ENCODE measurements around the gene DNAH7. TPM values are rescaled to one million over a fixed set of nuclear protein-coding genes. Genes with fewer than 3 reads are reported as not detected.

The DNAH7 gene
- total and polyA plus RNA-seq, 2 of the 13 experiments (the other 11 are each of a cell fraction or from before 2014, with no cell fraction given) = 0.09 TPM; not detected in 1

GRCh38 chr2:195732574-195732973 lies 336.1 kb downstream of the DNAH7 start:
- no peaks in the 10 kb centered on the region for H3K4me1 ChIP-seq (ENCODE audit: insufficient read depth, low read length)
- no TSS peak for BruUV-seq (replicated peaks)
- H3K36me3 ChIP-seq (replicated peaks in 1 of 2; ENCODE audit: control insufficient read depth in 1 of 2, insufficient read depth in 2 of 2, low read length in 2 of 2) = peaks cover 2 to 8% of the 10 kb centered on the region in 2 experiments; a peak in 3 of 5 replicates
- H3K9me3 ChIP-seq (ENCODE audit: low read length) = no peaks in the 10 kb centered on the region
- DNase-seq (ENCODE audit: low spot score) (no peak), FAIRE-seq (no peak), ATAC-seq (no peak)
- in situ Hi-C loops (cut with HindIII; ENCODE audit: extremely low pct_ligation_motif_present, low pct_unique_long_range_greater_than_20kb) = no loop called here
- TF ChIP-seq MLXIP (CRISPR knock-in tag; IDR thresholded peaks at IDR 0.05; ENCODE audit: borderline replicate concordance) = no peak
- TF ChIP-seq ZNF639 (CRISPR knock-in tag; conservative IDR thresholded peaks at IDR 0.05) = no peak
- no peak for TF ChIP-seq E2F5 (CRISPR knock-in tag; conservative IDR thresholded peaks at IDR 0.05)
- no peak for TF ChIP-seq CEBPG (CRISPR knock-in tag; IDR thresholded peaks at IDR 0.05)
- no peak for TF ChIP-seq ZSCAN9 (CRISPR knock-in tag; IDR thresholded peaks at IDR 0.05; ENCODE audit: borderline replicate concordance)
- TF ChIP-seq KIAA2018 (CRISPR knock-in tag; IDR thresholded peaks at IDR 0.05; ENCODE audit: borderline replicate concordance) = no peak
- WGBS (ENCODE audit: low lambda C conversion rate) = 100% methylated on average over 1 of the region's 1 CpG
- ChIA-PET CTCF (ENCODE audit: low intra/inter-chr PET ratio, low total read pairs) (no interaction called here), POLR2A (no interaction called here)
- no peaks in the 10 kb centered on the region for H3K27me3 ChIP-seq (ENCODE audit: control insufficient read depth in 1 of 2, insufficient read depth in 2 of 2, low read length in 2 of 2)
- H3K9ac ChIP-seq (ENCODE audit: insufficient read depth, low read depth, low read length) = no peak overlapping the region
- no peaks in the 10 kb centered on the region for H4K20me1 ChIP-seq (ENCODE audit: insufficient read depth, low read length)
- no peaks in the 10 kb centered on the region for H3K79me2 ChIP-seq (ENCODE audit: insufficient read depth, low read length)
- H3K4me3 ChIP-seq (replicated peaks in 1 of 3; ENCODE audit: insufficient read depth in 1 of 3, low read depth in 2 of 3, low read length in 3 of 3) = no peak overlapping the region
- H3K27ac ChIP-seq (ENCODE audit: extremely low read length, insufficient read depth, low read length) = no peak overlapping the region
- no peak overlapping the region for H2AFZ ChIP-seq (ENCODE audit: low read length)
- no peak overlapping the region for H3K4me2 ChIP-seq (ENCODE audit: low read depth, low read length)
- intact Hi-C loops (cut with micrococcal nuclease; ENCODE audit: unreplicated experiment) = no loop called here

All from HepG2 (cell line).